SK-N-SH (cell line): ENCODE measurements around the gene TBC1D13. TPM values are rescaled to one million over a fixed set of nuclear protein-coding genes. Genes with fewer than 3 reads are reported as not detected.
"Not testable (repeated sequence)": the region's sequence is repeated elsewhere in the genome, so short reads cannot be mapped to it uniquely, and the experiment has no call there.

ENCODE experiments used
- CTCF ChIA-PET: fragments of 300-600, 350-600 bp; formaldehyde crosslinking; extraction: SDS; loops from one replicate; lab custom pipeline; 2021; lab: Yijun Ruan, JAX
- POLR2A ChIA-PET: fragments of 350-600 bp; sonication (Branson Sonifier 250); formaldehyde crosslinking; extraction: SDS; loops from one replicate; lab custom pipeline; 2020; ENCODE audit warnings: antibody characterized with exemption, inconsistent platforms; lab: Yijun Ruan, JAX
- DNase-seq: peaks from one replicate; pipeline ENCODE4 v3.0.0; 2012
- H2AFZ ChIP-seq: fragments of 200-600 bp; sonication (generic); 2 replicates; pipeline ENCODE4 v1.8.1; 2016; ENCODE audit warnings: antibody characterized with exemption, mild to moderate bottlenecking, low read depth
- H3F3A ChIP-seq: fragments of 200-600 bp; sonication (generic); replicated peaks from 2 replicates; pipeline ENCODE3; 2016; ENCODE audit warnings: antibody characterized with exemption, mild to moderate bottlenecking; ENCODE audit not compliant: insufficient read depth
- H3K27ac ChIP-seq, 2 experiments: fragments of 200-500 bp in 1 of 2; fragments of 200-600 bp in 1 of 2; sonication (Bioruptor generic) in 1 of 2; sonication (generic), shearing (Covaris generic) in 1 of 2; 2 replicates each; pipeline versions ENCODE4 v1.5.1 to v1.6.1; 2014 to 2016; ENCODE audit warnings: low read depth in 2 of 2, inconsistent platforms in 1 of 2, low read length in 1 of 2, mild to moderate bottlenecking in 1 of 2, mixed read lengths in 1 of 2
- H3K27me3 ChIP-seq: fragments of 200-600 bp; sonication (generic), shearing (Covaris generic); 2 replicates; pipeline ENCODE4 v1.6.1; 2016; ENCODE audit warnings: mixed run types; ENCODE audit not compliant: insufficient read depth
- H3K36me3 ChIP-seq, 2 experiments: fragments of 200-500 bp in 1 of 2; fragments of 200-600 bp in 1 of 2; sonication (Bioruptor generic) in 1 of 2; sonication (generic) in 1 of 2; replicated peaks in 1 of 2; 2 replicates each; pipeline versions ENCODE3 to v1.5.1; 2014 to 2016; ENCODE audit warnings: low read length in 1 of 2, mild to moderate bottlenecking in 1 of 2; ENCODE audit not compliant: insufficient read depth in 2 of 2, control insufficient read depth in 1 of 2
- H3K4me1 ChIP-seq, 2 experiments: fragments of 200-500 bp in 1 of 2; fragments of 200-600 bp in 1 of 2; sonication (Bioruptor generic) in 1 of 2; sonication (generic), shearing (Covaris generic) in 1 of 2; 2 replicates each; pipeline versions ENCODE4 v1.5.1 to v1.6.1; 2014 to 2016; ENCODE audit warnings: low read depth in 1 of 2, low read length in 1 of 2, mixed run types in 1 of 2; ENCODE audit not compliant: insufficient read depth in 2 of 2, control insufficient read depth in 1 of 2
- H3K4me2 ChIP-seq: fragments of 200-600 bp; sonication (generic), shearing (Covaris generic); 2 replicates; pipeline ENCODE4 v1.6.1; 2017; ENCODE audit warnings: mixed run types
- H3K4me3 ChIP-seq, 2 experiments: fragments of 200-500 bp in 1 of 2; fragments of 200-600 bp in 1 of 2; sonication (Bioruptor generic) in 1 of 2; sonication (generic), shearing (Covaris generic) in 1 of 2; 2 replicates each; pipeline versions ENCODE4 v1.5.1 to v1.8.1; 2014 to 2016; ENCODE audit warnings: low read depth in 2 of 2, inconsistent platforms in 1 of 2, low read length in 1 of 2, mild to moderate bottlenecking in 1 of 2, mixed read lengths in 1 of 2, moderate library complexity in 1 of 2
- H3K79me2 ChIP-seq: fragments of 200-600 bp; sonication (generic); 2 replicates; pipeline ENCODE4 v1.8.1; 2017; ENCODE audit warnings: mild to moderate bottlenecking; ENCODE audit not compliant: insufficient read depth
- H3K9ac ChIP-seq: fragments of 200-600 bp; sonication (generic); 2 replicates; pipeline ENCODE4 v1.6.1; 2017; ENCODE audit warnings: mixed run types
- H3K9me2 ChIP-seq: fragments of 200-600 bp; sonication (generic); 2 replicates; pipeline ENCODE4 v1.6.1; 2017; ENCODE audit warnings: mixed run types
- H3K9me3 ChIP-seq: fragments of 200-600 bp; sonication (generic); 2 replicates; pipeline ENCODE4 v1.6.1; 2017; ENCODE audit warnings: mixed run types, mild to moderate bottlenecking, moderate library complexity
- H4K20me1 ChIP-seq: fragments of 200-600 bp; sonication (generic); 2 replicates; pipeline ENCODE4 v1.6.1; 2017; ENCODE audit warnings: mild to moderate bottlenecking, mixed run types; ENCODE audit not compliant: insufficient read depth
- CHD2 ChIP-seq: fragments of 150-350 bp; IDR thresholded peaks from 2 replicates; pipeline ENCODE4 v1.6.1; 2018; ENCODE audit warnings: low read length; ENCODE audit not compliant: partially characterized antibody
- CTCF ChIP-seq: fragments of 200-600 bp; sonication (generic); IDR thresholded peaks from 2 replicates; pipeline ENCODE4 v1.6.1; 2017; ENCODE audit warnings: antibody characterized with exemption, mild to moderate bottlenecking, moderate library complexity
- ELF1 ChIP-seq: IDR thresholded peaks from 2 replicates; pipeline ENCODE4 v1.4.0; 2012
- EP300 ChIP-seq, 2 experiments: IDR thresholded peaks; 2 replicates each; pipeline versions ENCODE4 v1.4.0 to v1.6.1; 2012; ENCODE audit warnings: borderline replicate concordance in 1 of 2, low read depth in 1 of 2, low read length in 1 of 2
- EZH2phosphoT487 ChIP-seq: fragments of 200-600 bp; sonication (generic); IDR thresholded peaks from 2 replicates; pipeline ENCODE4 v1.6.1; 2017; ENCODE audit warnings: low read depth, mixed run types, mild to moderate bottlenecking, antibody characterized with exemption, moderate library complexity, borderline replicate concordance
- FOSL2 ChIP-seq: IDR thresholded peaks from 2 replicates; pipeline ENCODE4 v1.4.0; 2012; ENCODE audit warnings: low read depth, mild to moderate bottlenecking, moderate library complexity, borderline replicate concordance
- FOXJ3 ChIP-seq: sonication (generic); formaldehyde crosslinking; IDR thresholded peaks from 2 replicates; pipeline ENCODE4 v1.5.1; 2020; ENCODE audit warnings: mild to moderate bottlenecking, missing genetic modification reagents
- GATA2 ChIP-seq: sonication (generic); formaldehyde crosslinking; IDR thresholded peaks from 2 replicates; pipeline ENCODE4 v1.5.0; 2020; ENCODE audit warnings: mild to moderate bottlenecking, missing genetic modification reagents
- MAX ChIP-seq: IDR thresholded peaks from 2 replicates; pipeline ENCODE4 v1.4.0; 2012; ENCODE audit warnings: low read depth
- MEF2A ChIP-seq: IDR thresholded peaks from 2 replicates; pipeline ENCODE4 v1.4.0; 2012; ENCODE audit warnings: low read depth, borderline replicate concordance
- MXI1 ChIP-seq: IDR thresholded peaks from 2 replicates; pipeline ENCODE4 v1.6.1; 2012; ENCODE audit warnings: mild to moderate bottlenecking, low read depth, low read length, improper control_type of control experiment
- PBX3 ChIP-seq: IDR thresholded peaks from 2 replicates; pipeline ENCODE4; 2012
- RXRA ChIP-seq: IDR thresholded peaks from 2 replicates; pipeline ENCODE4 v1.4.0; 2012; ENCODE audit warnings: low read depth, mild to moderate bottlenecking, borderline replicate concordance
- SIN3A ChIP-seq: IDR thresholded peaks from 2 replicates; pipeline ENCODE4 v1.6.1; 2012; ENCODE audit warnings: low read depth, mild to moderate bottlenecking, low read length, moderate library complexity, borderline replicate concordance
- SMC3 ChIP-seq: IDR thresholded peaks from 2 replicates; pipeline ENCODE4 v1.6.1; 2012; ENCODE audit warnings: low read depth, low read length, improper control_type of control experiment
- TCF12 ChIP-seq: IDR thresholded peaks from 2 replicates; pipeline ENCODE4 v1.4.0; 2012
- TEAD4 ChIP-seq: IDR thresholded peaks from 2 replicates; pipeline ENCODE4 v1.4.0; 2012; ENCODE audit warnings: mild to moderate bottlenecking, borderline replicate concordance; ENCODE audit not compliant: insufficient read depth
- USF1 ChIP-seq: IDR thresholded peaks from 2 replicates; pipeline ENCODE4 v1.4.0; 2012; ENCODE audit warnings: low read depth, borderline replicate concordance
- YY1 ChIP-seq: IDR thresholded peaks from 2 replicates; pipeline ENCODE4 v1.4.0; 2012; ENCODE audit warnings: low read depth, mild to moderate bottlenecking
- WGBS: methylation state at CpG from one replicate; pipeline ENCODE4 v1.1.6; 2017; ENCODE audit warnings: low lambda C conversion rate; 5-methylcytosine and 5-hydroxymethylcytosine counted together
- polyA plus RNA-seq, 3 experiments: library from polyadenylated mRNA; depleted of rRNA; stranded (reverse); fragments of >200 nt; gene quantifications; 2 replicates each; pipeline ENCODE4 v1.2.3, GENCODE V29; 2012

Gene TBC1D13
- polyA plus RNA-seq, 1 of the 3 experiments (the other 2 are of a cell fraction), result 19.1 TPM

- Histone ChIP-seq H4K20me1 (no peaks in the 10 kb centered on the region), H3K79me2 (peaks cover 12% of the 10 kb centered on the region; the same call in 1 of the 2 replicates), H3K4me3 (no peak overlapping the region), H3K27me3 (no peaks in the 10 kb centered on the region), H3K4me1 (peaks cover 0 to 3% of the 10 kb centered on the region in 2 experiments; a peak in 1 of 4 replicates), H3K27ac (no peak overlapping the region), H3K4me2 (no peak overlapping the region), H3K9me3 (no peaks in the 10 kb centered on the region), H3K9ac (no peak overlapping the region), H3K36me3 (peaks cover 22 to 40% of the 10 kb centered on the region in 2 experiments), H3K9me2 (no peaks in the 10 kb centered on the region), H2AFZ (no peak overlapping the region), H3F3A (peaks cover 5% of the 10 kb centered on the region)
- 87% methylated on average over 7 of the region's 8 CpGs for WGBS
- TF ChIP-seq SIN3A (no peak), MXI1 (no peak), YY1 (no peak), EZH2phosphoT487 (no peak), ELF1 (no peak), FOXJ3 (CRISPR knock-in tag) (no peak), TEAD4 (no peak), PBX3 (no peak), FOSL2 (no peak), EP300 (IDR thresholded peaks at IDR 0.05; ENCODE audit: borderline replicate concordance in 1 of 2, low read depth in 1 of 2, low read length in 1 of 2) (no peak)
- POLR2A ChIA-PET, result interaction anchor here (0.6 kb wide), 1 partner anchor 861 kb away, joined by 5 read pairs; no protein-coding TSS in a partner anchor
- CTCF ChIA-PET, result interaction anchor here (0.7 to 1.2 kb wide), 3 partner anchors 25 to 134 kb away, joined by 3 read pairs; no protein-coding TSS in a partner anchor
- DNase-seq, result no peak
Measured at GRCh38 chr9:128792978-128793686, 6.1 kb downstream of the TBC1D13 start.

- H4K20me1 ChIP-seq, H3K4me1 ChIP-seq, H3K9ac ChIP-seq, H3K27ac ChIP-seq, DNase-seq, H3K79me2 ChIP-seq, H2AFZ ChIP-seq, H3K9me3 ChIP-seq, H3K27me3 ChIP-seq, H3K4me3 ChIP-seq, POLR2A ChIA-PET, CTCF ChIA-PET, H3K4me2 ChIP-seq, H3F3A ChIP-seq, H3K9me2 ChIP-seq: not testable (repeated sequence)
- WGBS, result 44% methylated on average over 2 of the region's 2 CpGs
- peaks cover 29 to 50% of the 10 kb centered on the region in 2 experiments for H3K36me3 ChIP-seq
Measured at GRCh38 chr9:128794961-128795360, 7.9 kb downstream of the TBC1D13 start.

- Histone ChIP-seq H3K36me3 (peaks cover 36 to 50% of the 10 kb centered on the region in 2 experiments), H3K27ac (no peak overlapping the region), H3K4me1 (no peaks in the 10 kb centered on the region), H3K79me2 (no peaks in the 10 kb centered on the region), H3K9me2 (no peaks in the 10 kb centered on the region), H3K4me2 (no peak overlapping the region), H4K20me1 (no peaks in the 10 kb centered on the region), H2AFZ (no peak overlapping the region), H3K4me3 (no peak overlapping the region), H3K27me3 (no peaks in the 10 kb centered on the region), H3K9me3 (no peaks in the 10 kb centered on the region), H3F3A (no peaks in the 10 kb centered on the region), H3K9ac (no peak overlapping the region)
- 80% methylated on average over 8 of the region's 8 CpGs for WGBS
- ChIA-PET POLR2A (no interaction called here), CTCF (no interaction called here)
- peak; percentile 13 for DNase-seq
- TF ChIP-seq TCF12, result no peak
- no peak for TF ChIP-seq CTCF
- TF ChIP-seq MEF2A, result no peak
- no peak for TF ChIP-seq CHD2
- TF ChIP-seq YY1, result no peak
- TF ChIP-seq SMC3, result no peak
- no peak for TF ChIP-seq FOXJ3 (CRISPR knock-in tag)
- TF ChIP-seq GATA2 (CRISPR knock-in tag), result no peak
- no peak for TF ChIP-seq MAX
- no peak for TF ChIP-seq RXRA
- no peak for TF ChIP-seq FOSL2
- TF ChIP-seq USF1, result no peak
Measured at GRCh38 chr9:128798896-128799295, 11.8 kb downstream of the TBC1D13 start.
